Stimulated activated naive CD8-positive, alpha-beta T cell treated with anti-CD3 and anti-CD28 coated beads, Interleukin-15, amount 100 ng/mL, for 72 hours (primary cell): ENCODE measurements around the gene ATRN.
A peak's percentile ranks its signal among the peaks of the same experiment; 100 is the strongest.
"Not testable (repeated sequence)": the region's sequence is repeated elsewhere in the genome, so short reads cannot be mapped to it uniquely, and the experiment has no call there.

Experiments used
- ATAC-seq: fragments of 150-1000 bp; cut with Tn5 transposase; 2 replicates; pipeline ENCODE4 v1.10.0; 2021; ENCODE audit warnings: mild to moderate bottlenecking, moderate library complexity
- DNase-seq, 2 donors: peaks; one replicate each; pipeline ENCODE4 v3.0.0; 2021 to 2022
- H3K27ac Mint-ChIP-seq, 2 donors: one replicate each; pipeline ENCODE4 v1.8.0; 2022; ENCODE audit warnings: mild to moderate bottlenecking in 2 of 2, mixed read lengths in 2 of 2, moderate library complexity in 2 of 2
- H3K27me3 Mint-ChIP-seq: one replicate; pipeline ENCODE4 v1.8.0; 2022; ENCODE audit warnings: mixed read lengths
- H3K4me1 Mint-ChIP-seq: one replicate; pipeline ENCODE4 v1.8.0; 2022; ENCODE audit warnings: mild to moderate bottlenecking, mixed read lengths
- H3K4me3 Mint-ChIP-seq, 2 donors: one replicate each; pipeline ENCODE4 v1.8.0; 2022; ENCODE audit warnings: mild to moderate bottlenecking in 2 of 2, mixed read lengths in 2 of 2, moderate library complexity in 1 of 2
- H3K9me3 Mint-ChIP-seq, 2 donors: one replicate each; pipeline ENCODE4 v1.8.0; 2022; ENCODE audit warnings: mixed read lengths in 2 of 2

ATRN gene

DNA sequence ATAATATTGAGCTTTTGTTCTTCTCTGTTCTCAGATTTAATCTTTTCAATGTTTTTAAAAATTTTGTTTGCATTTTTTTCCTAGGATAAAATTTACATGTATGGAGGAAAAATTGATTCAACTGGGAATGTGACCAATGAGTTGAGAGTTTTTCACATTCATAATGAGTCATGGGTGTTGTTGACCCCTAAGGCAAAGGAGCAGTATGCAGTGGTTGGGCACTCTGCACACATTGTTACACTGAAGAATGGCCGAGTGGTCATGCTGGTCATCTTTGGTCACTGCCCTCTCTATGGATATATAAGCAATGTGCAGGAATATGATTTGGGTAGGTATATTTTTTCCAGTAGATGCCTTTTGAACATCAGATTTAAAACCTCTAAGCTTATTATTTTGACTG lies 89.8 kb downstream of the ATRN start:
- no peak overlapping the region for H3K27ac Mint-ChIP-seq
- no peaks in the 10 kb centered on the region for H3K9me3 Mint-ChIP-seq

DNA sequence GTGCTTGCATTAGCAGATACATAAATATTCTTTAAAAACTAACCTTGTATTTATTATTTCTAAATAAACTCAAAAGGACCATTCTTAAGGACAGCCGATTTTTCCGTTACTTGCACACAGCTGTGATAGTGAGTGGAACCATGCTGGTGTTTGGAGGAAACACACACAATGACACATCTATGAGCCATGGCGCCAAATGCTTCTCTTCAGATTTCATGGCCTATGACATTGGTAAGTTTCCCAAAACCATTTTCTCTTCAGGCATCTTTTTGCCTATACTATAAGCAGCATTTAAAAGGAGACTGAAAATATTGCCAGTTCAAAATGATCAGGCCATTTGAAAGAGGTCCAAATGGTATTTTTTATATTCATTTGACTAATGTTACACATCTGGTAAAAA lies 92.3 kb downstream of the ATRN start:
- Mint-ChIP-seq H3K27ac (no peak overlapping the region), H3K4me1 (no peaks in the 10 kb centered on the region), H3K27me3 (no peaks in the 10 kb centered on the region)

More for the DNA sequence above, 89.8 kb downstream of the ATRN start:
- DNase-seq (no peak), ATAC-seq (no peak)
- Mint-ChIP-seq H3K4me3 (no peak overlapping the region), H3K4me1 (no peaks in the 10 kb centered on the region), H3K27me3 (no peaks in the 10 kb centered on the region)

DNA sequence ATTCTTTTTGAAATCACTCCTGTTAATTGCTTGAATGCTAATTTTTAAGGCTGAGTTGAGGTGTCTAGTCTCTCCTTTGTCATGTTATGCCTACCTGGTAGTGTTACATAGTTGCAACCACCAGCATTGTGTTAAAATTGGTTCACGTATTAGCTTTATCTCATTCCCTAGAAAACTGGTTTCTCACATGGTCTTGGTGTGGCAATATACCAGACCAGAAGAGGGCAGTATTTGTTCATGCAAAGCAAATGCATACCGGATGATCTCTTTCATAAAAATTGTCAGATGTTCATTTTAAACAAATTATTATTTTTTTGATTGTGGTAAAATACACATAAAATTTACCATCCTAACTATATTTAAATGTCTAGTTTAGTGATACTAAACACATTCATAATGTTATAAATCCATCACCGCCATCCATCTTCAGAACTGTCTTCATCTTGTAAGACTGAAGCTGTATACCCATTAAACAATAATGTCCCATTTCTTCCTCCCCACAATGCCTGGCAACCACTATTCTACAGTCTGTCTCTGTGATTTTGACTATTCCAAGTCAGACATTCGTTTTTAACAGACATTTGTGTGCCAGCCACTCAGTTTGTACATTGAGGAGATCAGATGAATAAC lies 92.8 kb downstream of the ATRN start:
- Mint-ChIP-seq H3K9me3 (no peaks in the 10 kb centered on the region), H3K27me3 (no peaks in the 10 kb centered on the region), H3K4me3 (no peak overlapping the region), H3K27ac (no peak overlapping the region), H3K4me1 (no peaks in the 10 kb centered on the region)
- ATAC-seq (no peak), DNase-seq (peak in 1 of 2 donors; percentile 5)

More for the DNA sequence above, 92.3 kb downstream of the ATRN start:
- ATAC-seq, result no peak
- no peaks in the 10 kb centered on the region for H3K9me3 Mint-ChIP-seq
- DNase-seq, result no peak
- H3K4me3 Mint-ChIP-seq, result no peak overlapping the region

DNA sequence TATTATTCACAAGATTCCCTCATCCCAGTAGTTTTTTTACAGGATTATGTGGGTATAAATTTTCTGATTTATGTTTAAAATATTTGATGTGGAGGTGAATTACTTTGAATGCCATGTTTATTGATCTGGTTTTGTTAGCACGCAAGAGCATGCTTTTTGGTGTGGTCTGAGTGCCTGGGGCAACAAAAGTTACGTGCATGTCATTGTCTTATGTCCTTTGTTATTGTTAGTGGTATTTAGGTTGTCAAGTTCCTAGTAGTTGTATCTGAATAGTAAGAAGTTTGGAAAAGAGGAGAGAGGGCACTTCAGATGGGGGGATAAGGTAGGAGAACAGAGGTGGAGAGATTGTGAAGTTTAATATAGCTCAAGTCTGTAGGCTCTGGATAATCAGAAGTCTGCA lies 95.0 kb downstream of the ATRN start:
- DNase-seq (no peak), ATAC-seq (no peak)
- Mint-ChIP-seq H3K4me1 (no peaks in the 10 kb centered on the region), H3K9me3 (no peaks in the 10 kb centered on the region), H3K27ac (peak overlapping the region in 1 of 2 donors; percentile 4), H3K27me3 (no peaks in the 10 kb centered on the region), H3K4me3 (no peak overlapping the region)

DNA sequence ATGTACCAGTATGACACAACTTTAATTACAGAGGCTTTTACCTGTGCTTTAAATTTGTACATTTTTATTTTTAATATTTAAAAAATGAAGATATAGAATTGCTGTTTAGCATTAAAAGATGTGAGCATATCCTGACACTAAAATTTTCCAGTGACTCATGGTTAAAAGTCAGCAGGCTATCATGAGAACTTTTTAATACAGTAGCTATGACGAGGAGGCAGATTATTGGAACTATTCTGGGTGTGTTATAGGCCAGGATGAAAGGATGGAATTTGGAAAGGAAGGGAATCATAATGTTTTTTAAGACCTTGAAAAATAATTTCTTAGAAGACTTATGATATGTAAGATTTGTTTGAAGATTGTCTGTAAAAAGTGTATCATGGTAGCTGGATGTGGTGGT lies 101.3 kb downstream of the ATRN start:
- Mint-ChIP-seq H3K9me3 (no peaks in the 10 kb centered on the region), H3K4me1 (no peaks in the 10 kb centered on the region), H3K27me3 (no peaks in the 10 kb centered on the region), H3K4me3 (no peak overlapping the region), H3K27ac (no peak overlapping the region)
- DNase-seq (no peak), ATAC-seq (no peak)

DNA sequence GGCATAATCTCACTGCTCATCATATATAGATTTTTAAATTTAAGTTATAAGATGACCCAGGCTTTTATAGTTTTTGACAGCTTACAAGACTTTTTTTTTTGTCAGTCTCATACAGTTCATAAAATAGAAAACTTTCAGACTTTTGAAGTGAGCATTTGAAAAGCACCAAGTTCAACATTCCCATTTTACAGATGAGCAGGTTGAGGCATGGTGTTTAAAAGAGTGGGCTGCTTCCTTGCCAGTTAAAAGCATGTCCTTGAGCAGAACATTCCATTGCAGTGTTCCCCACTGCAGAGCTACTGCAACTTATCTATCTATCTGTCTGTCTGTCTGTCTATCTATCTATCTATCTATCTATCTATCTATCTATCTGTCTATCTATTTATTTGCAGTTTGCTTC lies 105.5 kb downstream of the ATRN start:
- Mint-ChIP-seq H3K27me3 (no peaks in the 10 kb centered on the region), H3K9me3 (no peaks in the 10 kb centered on the region), H3K27ac (no peak overlapping the region), H3K4me3 (no peak overlapping the region), H3K4me1 (no peaks in the 10 kb centered on the region)
- no peak for DNase-seq
- ATAC-seq, result no peak

DNA sequence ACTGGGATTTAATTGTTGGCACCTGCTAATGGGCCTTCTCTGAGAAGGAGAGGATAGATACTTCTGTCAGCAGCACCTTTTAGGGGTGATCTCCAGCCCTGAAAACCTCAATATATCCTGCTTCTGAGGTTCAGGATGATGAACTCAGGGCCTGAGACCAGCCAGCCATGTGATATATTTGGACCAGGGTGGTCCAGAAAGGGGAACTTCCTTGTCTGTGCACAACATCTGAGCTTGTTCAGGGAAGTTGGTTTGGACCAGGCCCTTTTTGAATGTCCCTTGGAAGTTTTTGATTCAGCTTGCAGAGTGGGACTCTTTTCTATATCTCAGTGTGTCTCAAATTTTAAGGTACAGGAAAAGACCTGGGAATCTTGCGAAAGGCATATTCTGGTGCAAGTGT lies 106.5 kb downstream of the ATRN start:
- ATAC-seq, result no peak

DNA sequence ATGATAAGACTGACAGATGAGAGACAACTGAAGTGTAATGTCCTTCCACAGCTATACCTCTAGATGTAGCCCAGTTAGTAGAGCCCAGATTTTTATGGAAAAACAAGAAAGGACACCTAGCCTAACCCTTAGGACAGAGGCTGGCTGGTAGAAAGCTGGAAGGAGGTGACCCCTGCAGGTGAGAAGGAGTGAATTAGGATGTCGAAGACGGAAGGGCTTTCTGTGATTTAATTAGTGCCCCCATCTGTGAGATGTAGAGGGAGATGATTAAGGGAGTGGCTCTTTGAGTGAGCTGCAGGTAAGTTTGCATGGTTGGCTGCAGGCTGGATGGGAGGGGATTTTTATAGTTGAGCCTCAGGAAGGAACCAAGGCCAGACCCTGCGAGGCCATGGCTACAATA lies 109.6 kb downstream of the ATRN start:
- no peaks in the 10 kb centered on the region for H3K27me3 Mint-ChIP-seq
- H3K27ac Mint-ChIP-seq, result no peak overlapping the region
- H3K9me3 Mint-ChIP-seq, result no peaks in the 10 kb centered on the region
- no peaks in the 10 kb centered on the region for H3K4me1 Mint-ChIP-seq
- no peak for DNase-seq
- H3K4me3 Mint-ChIP-seq, result no peak overlapping the region
- no peak for ATAC-seq

More for the DNA sequence above, 106.5 kb downstream of the ATRN start:
- H3K27ac Mint-ChIP-seq, result no peak overlapping the region
- H3K4me3 Mint-ChIP-seq, result no peak overlapping the region
- DNase-seq, result no peak
- H3K27me3 Mint-ChIP-seq, result no peaks in the 10 kb centered on the region
- H3K4me1 Mint-ChIP-seq, result no peaks in the 10 kb centered on the region
- H3K9me3 Mint-ChIP-seq, result no peaks in the 10 kb centered on the region

DNA sequence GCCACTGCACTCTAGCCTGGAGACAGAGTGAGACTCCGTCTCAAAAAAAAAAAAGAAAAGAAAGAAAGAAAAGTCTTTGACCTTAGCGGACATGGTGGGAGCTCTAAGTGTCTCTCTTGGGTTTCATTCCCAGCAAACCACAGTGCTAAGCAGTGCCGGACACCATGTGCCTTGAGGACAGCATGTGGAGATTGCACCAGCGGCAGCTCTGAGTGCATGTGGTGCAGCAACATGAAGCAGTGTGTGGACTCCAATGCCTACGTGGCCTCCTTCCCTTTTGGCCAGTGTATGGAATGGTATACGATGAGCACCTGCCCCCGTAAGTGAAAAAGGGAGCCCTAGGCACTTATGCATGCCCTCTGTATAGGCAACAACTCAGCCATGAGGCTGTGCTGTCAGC lies 112.9 kb downstream of the ATRN start:
- DNase-seq (no peak), ATAC-seq (no peak)
- Mint-ChIP-seq H3K9me3 (no peaks in the 10 kb centered on the region), H3K27ac (peak overlapping the region in 1 of 2 donors; percentile 24), H3K27me3 (no peaks in the 10 kb centered on the region), H3K4me3 (no peak overlapping the region), H3K4me1 (no peaks in the 10 kb centered on the region)

DNA sequence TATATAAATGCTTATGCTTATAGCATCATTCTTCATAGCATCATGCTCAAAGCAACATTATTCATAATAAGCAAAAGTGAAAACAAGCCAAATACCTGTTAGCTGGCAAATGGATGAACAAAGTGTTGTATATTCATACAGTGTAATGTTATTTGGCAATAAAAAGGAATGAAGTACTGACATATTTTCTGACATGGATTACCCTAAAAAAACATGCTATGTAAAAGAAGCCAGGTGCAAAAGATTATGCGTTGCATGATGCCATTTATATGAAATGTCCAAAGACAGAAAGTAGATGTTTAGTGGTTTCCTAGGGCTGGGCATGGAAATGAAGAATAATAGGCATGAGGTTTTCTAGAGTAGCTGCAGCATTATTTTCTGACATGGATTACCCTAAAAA lies 115.3 kb downstream of the ATRN start:
- no peaks in the 10 kb centered on the region for H3K9me3 Mint-ChIP-seq
- H3K4me3 Mint-ChIP-seq, result no peak overlapping the region
- ATAC-seq (no peak), DNase-seq (no peak)
- H3K27me3 Mint-ChIP-seq, result no peaks in the 10 kb centered on the region
- H3K27ac Mint-ChIP-seq, result no peak overlapping the region
- H3K4me1 Mint-ChIP-seq, result no peaks in the 10 kb centered on the region

DNA sequence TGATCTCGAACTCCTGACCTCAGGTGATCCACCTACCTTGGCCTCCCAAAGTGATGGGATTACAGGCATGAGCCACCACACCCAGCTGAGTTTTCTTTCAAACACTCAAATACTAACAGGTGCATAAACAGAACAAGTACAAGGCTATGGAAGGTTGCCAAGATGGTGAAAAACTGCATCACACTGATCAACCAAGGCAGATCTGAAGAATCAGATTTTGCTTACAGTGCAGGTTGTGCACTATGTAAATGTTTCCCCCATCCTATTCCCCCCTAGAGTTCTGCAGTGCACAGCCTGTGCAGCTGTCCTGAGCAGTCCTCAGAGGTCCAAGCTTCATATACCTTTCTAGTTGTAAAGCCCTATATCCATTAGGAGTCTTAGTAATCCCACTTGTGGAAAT lies 119.3 kb downstream of the ATRN start:
- Mint-ChIP-seq H3K4me3 (no peak overlapping the region), H3K27me3 (no peaks in the 10 kb centered on the region), H3K9me3 (no peaks in the 10 kb centered on the region), H3K4me1 (no peaks in the 10 kb centered on the region), H3K27ac (peak overlapping the region in 1 of 2 donors; percentile 19)
- no peak for ATAC-seq
- no peak for DNase-seq

DNA sequence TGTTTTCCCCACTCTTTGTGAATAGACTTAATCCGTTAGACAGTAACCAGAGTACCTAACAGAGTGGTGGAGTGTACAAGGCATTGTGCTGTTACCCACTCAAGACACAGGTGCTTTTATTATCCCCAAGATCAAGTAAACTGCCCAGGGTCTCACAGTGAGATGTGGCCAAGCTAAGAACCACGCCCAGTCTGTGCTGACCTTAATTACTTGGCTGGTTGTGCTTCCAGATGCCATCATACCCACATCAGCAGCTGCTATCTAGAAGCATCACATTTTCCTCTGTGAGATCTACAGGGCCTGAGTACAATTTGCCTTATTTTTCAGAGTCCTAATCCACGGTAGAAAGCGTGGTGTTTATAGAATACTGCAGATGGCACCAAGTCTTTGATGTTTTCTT lies 122.1 kb downstream of the ATRN start:
- ATAC-seq (no peak), DNase-seq (no peak)
- H3K4me1 Mint-ChIP-seq, result no peaks in the 10 kb centered on the region
- H3K9me3 Mint-ChIP-seq, result no peaks in the 10 kb centered on the region
- no peak overlapping the region for H3K4me3 Mint-ChIP-seq
- no peak overlapping the region for H3K27ac Mint-ChIP-seq
- no peaks in the 10 kb centered on the region for H3K27me3 Mint-ChIP-seq

DNA sequence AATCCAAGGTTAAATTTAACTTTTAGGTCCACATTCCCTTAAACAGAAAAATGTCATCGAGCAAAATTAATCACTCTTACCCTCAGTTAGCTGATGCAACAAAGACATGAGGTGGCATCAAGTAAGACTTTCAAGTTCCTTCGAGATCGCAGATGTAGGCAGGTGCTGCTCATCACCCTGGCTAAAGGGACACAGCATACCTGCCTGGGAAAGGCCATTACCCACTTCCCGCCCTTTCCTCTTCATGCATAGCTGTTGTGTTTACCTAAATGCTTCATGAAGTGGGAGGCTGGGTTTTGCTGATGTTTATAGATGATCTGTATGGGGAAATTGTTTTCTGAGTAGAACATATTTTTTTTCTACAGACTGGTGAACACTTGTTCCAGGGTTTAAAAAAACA lies 124.7 kb downstream of the ATRN start:
- H3K4me3 Mint-ChIP-seq, result no peak overlapping the region
- H3K27me3 Mint-ChIP-seq, result no peaks in the 10 kb centered on the region
- DNase-seq (no peak), ATAC-seq (no peak)
- no peaks in the 10 kb centered on the region for H3K4me1 Mint-ChIP-seq
- no peaks in the 10 kb centered on the region for H3K9me3 Mint-ChIP-seq
- peak overlapping the region; percentile 78 to 80 for H3K27ac Mint-ChIP-seq

DNA sequence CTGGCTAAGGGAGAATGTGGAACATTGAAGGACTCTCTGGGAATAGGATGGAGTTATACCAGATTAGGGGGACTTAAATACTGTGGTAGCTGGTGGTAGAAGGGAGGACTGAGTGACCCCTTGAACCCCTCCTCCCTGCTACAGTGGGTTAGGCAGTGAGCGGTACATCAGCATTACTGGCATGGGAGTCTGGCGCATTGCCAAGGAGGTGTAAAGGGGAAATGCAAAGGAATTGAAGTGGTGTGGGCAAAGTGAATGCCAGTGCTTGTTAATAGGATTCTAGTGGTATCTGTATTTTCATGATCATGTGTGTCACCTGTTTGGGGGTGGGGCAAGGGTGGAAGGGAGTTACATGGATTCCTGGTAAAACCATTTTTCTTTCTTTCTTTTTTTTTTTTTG lies 132.3 kb downstream of the ATRN start:
- no peak overlapping the region for H3K27ac Mint-ChIP-seq
- no peaks in the 10 kb centered on the region for H3K9me3 Mint-ChIP-seq
- no peak overlapping the region for H3K4me3 Mint-ChIP-seq
- ATAC-seq (no peak), DNase-seq (no peak)
- no peaks in the 10 kb centered on the region for H3K27me3 Mint-ChIP-seq
- H3K4me1 Mint-ChIP-seq, result peaks cover 7% of the 10 kb centered on the region

DNA sequence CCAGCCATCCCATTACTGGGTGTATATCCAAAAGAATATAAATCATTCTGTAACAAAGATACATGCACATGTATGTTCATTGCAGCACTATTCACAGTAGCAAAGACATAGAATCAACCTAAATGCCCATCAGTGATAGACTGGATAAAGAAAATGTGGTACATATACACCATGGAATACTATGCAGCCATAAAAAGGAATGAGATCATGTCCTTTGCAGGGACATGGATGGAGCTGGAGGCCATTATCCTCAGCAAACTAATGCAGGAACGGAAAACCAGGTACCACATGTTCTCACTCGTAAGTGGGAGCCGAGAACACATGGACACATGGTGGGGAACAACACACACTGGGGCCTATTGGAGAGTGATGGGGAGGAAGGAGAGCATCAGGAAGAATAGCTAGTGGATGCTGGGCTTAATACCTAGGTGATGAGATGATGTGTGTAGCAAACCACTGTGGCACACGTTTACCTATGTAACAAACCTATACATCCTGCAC lies 134.6 kb downstream of the ATRN start:
- not testable (repeated sequence) for H3K9me3 Mint-ChIP-seq, H3K4me3 Mint-ChIP-seq, H3K4me1 Mint-ChIP-seq, H3K27me3 Mint-ChIP-seq, ATAC-seq, DNase-seq, H3K27ac Mint-ChIP-seq

DNA sequence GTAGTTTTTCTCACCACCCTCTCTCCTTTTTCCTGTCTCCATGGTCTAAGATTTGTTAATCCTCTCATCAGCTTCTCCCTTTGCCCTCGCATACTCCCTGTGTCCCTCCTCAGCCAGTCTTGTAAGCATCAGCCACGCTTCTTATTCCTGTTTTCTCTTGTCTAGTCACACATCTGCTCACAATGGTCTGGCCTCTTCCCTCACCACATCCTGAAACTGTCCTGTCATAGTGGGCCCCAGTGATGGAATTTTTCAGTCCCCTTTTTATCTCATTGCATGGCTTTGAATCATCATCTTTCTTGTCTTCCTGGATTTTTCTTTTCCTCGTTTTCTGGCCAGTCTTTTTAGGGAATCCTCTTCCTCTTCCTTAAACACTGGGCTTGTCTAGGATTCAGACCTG lies 135.2 kb downstream of the ATRN start:
- no peaks in the 10 kb centered on the region for H3K27me3 Mint-ChIP-seq

DNA sequence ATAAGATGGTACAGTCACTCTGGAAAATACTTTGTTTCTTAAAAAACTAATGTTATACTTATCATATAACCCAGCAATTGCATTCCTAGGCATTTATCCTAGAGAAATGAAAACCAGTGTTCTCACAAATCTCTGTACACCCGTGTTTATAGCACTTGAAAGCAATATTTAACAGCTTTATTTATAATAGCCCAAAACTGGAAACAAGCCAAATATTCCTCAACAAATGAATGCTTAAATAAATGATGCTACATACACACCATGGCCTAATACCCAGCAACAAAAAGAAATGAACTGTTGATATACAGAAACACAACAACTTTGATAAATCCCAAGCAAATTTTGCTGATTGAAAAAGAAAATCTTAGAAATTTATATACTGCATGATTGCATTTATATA lies 141.1 kb downstream of the ATRN start:
- ATAC-seq, result no peak
- peaks cover 4% of the 10 kb centered on the region for H3K4me1 Mint-ChIP-seq

More for the DNA sequence above, 135.2 kb downstream of the ATRN start:
- ATAC-seq (no peak), DNase-seq (no peak)
- Mint-ChIP-seq H3K4me3 (no peak overlapping the region), H3K4me1 (peaks cover 7% of the 10 kb centered on the region), H3K9me3 (no peaks in the 10 kb centered on the region), H3K27ac (peak overlapping the region; percentile 1 to 29)

More for the DNA sequence above, 141.1 kb downstream of the ATRN start:
- no peak for DNase-seq
- no peak overlapping the region for H3K27ac Mint-ChIP-seq
- no peaks in the 10 kb centered on the region for H3K27me3 Mint-ChIP-seq
- H3K4me3 Mint-ChIP-seq, result no peak overlapping the region
- H3K9me3 Mint-ChIP-seq, result no peaks in the 10 kb centered on the region
